Subcutaneous adipose tissue (tissue), 4 donors: ENCODE data around the gene ISYNA1. TPM values are rescaled to one million over a fixed set of nuclear protein-coding genes. Genes with fewer than 3 reads are reported as not detected.

Experiments
- CTCF ChIP-seq: fragments of 450-650 bp; IDR thresholded peaks from one replicate; pipeline ENCODE4 v1.5.1; 2016; ENCODE audit warnings: low read depth, mild to moderate bottlenecking, control low read depth, antibody characterized with exemption, moderate library complexity
- total RNA-seq, 4 donors: library from RNA; depleted of rRNA; stranded (reverse); fragments of >200 nt; gene quantifications; one replicate each; pipeline ENCODE4 v1.1.0, GENCODE V29; 2016

The ISYNA1 gene
- total RNA-seq, 4 donors from 2014 or later, result 9.9 to 50.5 (median 11.4) TPM

DNA sequence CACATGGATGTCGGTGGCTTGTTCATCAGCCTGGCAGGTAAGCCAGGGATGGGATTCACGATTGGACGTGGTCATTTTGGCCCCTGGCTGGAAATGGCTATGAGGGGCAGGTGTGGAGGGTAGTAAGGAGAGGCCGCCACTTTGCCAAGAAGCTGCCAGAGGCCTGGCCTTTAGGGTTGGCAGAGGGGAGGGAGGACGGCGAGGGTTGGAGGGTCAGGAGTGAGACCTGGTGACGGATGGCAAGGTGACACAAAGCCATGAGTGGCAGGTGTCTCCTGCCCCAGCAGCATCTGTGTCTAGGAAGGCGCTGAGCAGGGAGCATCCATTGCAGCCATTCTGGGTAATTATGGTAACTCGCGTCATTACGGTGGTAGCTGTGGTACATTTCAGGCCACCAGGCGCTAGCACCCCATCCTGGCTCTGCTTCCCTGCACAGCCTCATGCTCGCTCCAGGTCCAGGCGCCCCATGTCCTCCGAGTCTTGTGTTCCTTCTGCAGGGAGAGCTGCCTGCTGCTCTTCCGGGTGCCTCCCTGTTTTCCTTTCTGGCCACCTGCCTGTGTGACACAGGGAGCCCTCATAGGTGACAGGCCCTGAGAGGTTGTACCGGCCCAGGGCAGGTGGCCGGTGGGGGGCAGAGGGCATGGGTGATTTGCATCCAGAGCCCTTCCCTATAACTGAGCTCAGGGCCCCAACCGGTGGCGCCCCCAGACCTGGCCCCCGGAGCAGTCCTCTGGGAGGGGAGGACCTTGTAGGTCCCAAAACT, 14.5 kb downstream of the ISYNA1 start:
- no peak for TF ChIP-seq CTCF

GRCh38 chr19:18422530-18423191, 15.3 kb downstream of the ISYNA1 start:
- no peak for TF ChIP-seq CTCF

- no peak for TF ChIP-seq CTCF
These were observed 16.5 kb downstream of the ISYNA1 start for GRCh38 chr19:18421371-18421959.

DNA sequence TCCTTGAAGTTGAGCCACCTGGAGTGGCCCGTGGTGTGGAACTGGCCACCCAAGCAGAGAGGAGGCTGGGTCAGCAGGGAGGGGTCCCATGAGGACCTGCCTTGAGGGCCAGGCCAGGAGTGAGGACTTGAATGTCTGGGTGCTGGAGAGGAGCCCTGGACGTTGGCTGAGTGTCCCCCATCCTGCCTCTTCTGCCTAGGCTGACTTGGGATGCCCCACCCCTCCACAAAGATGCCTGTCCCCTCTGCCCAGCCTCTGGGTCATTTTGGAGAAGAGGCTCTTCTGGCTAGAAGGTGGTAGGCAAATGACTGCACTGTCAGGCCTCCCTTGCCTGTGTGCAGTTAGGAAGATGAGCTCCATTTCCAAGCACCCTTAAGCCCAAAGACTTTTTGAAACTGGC, 17.0 kb downstream of the ISYNA1 start:
- TF ChIP-seq CTCF, result no peak

GRCh38 chr19:18419699-18420460, 18.1 kb downstream of the ISYNA1 start:
- TF ChIP-seq CTCF, result no peak

- TF ChIP-seq CTCF, result no peak
These were observed 18.7 kb downstream of the ISYNA1 start, which contains the start of gene SSBP4 for GRCh38 chr19:18419195-18419698. TSS of gene SSBP4 (plus strand) at chr19:18419398. CDS start at chr19:18419649, 251 bp downstream.
